PC-3 (cell line): Measurements from ENCODE around the gene BAG5.

ENCODE experiments used
- CTCF ChIP-seq: fragments of 300-600 bp; sonication (generic); conservative IDR thresholded peaks from 2 replicates; pipeline ENCODE4 v1.5.1; 2017; ENCODE audit warnings: antibody characterized with exemption, low read depth, mild to moderate bottlenecking, low read length
- EZH2 ChIP-seq: fragments of 300-600 bp; sonication (generic); IDR thresholded peaks from one replicate; pipeline ENCODE4 v1.6.1; 2017; ENCODE audit warnings: antibody characterized with exemption, mild to moderate bottlenecking, low read length; ENCODE audit not compliant: unreplicated experiment
- EZH2phosphoT487 ChIP-seq: fragments of 300-600 bp; sonication (generic); IDR thresholded peaks from 2 replicates; pipeline ENCODE4 v1.6.1; 2018; ENCODE audit warnings: mild to moderate bottlenecking, antibody characterized with exemption, low read length, borderline replicate concordance

GRCh38 chr14:103552846-103553210 is 9.6 kb downstream of the BAG5 start:
- TF ChIP-seq CTCF, result no peak
- no peak for TF ChIP-seq EZH2
- TF ChIP-seq EZH2phosphoT487, result no peak
